ENCODE data around the gene CARD19.

Gene CARD19

GRCh38 chr9:93087971-93088655 lies 7.9 kb upstream of the CARD19 start:
- CTCF ChIA-PET = interaction anchor here (0.7 kb wide), 1 partner anchor 13 kb away, joined by 5 read pairs; no protein-coding TSS in a partner anchor

GRCh38 chr9:93088656-93089015 lies 7.4 kb upstream of the CARD19 start:
- CTCF ChIA-PET = interaction anchor here (0.7 kb wide), 1 partner anchor 14 kb away, joined by 5 read pairs; no protein-coding TSS in a partner anchor
- H3K9me3 ChIP-seq (ENCODE audit: control insufficient read depth, insufficient read depth, low read depth, low read length) = no peaks in the 10 kb centered on the region
- no peaks in the 10 kb centered on the region for H3K36me3 ChIP-seq (ENCODE audit: control insufficient read depth in 2 of 2, insufficient read depth in 1 of 2, low read length in 2 of 2)
- POLR2A ChIA-PET = interaction anchor here (0.6 kb wide), 1 partner anchor 1479 kb away, joined by 3 read pairs; no protein-coding TSS in a partner anchor
- H3K4me3 ChIP-seq (ENCODE audit: low read depth, low read length) = no peak overlapping the region
- no peak overlapping the region for H3K27ac ChIP-seq (ENCODE audit: extremely low read depth, low read depth, low read length)
- no peak for TF ChIP-seq ZNF560 (tag by site-specific recombination; IDR thresholded peaks at IDR 0.05; ENCODE audit: borderline replicate concordance)
- no peak for TF ChIP-seq ZNF776 (tag by site-specific recombination; IDR thresholded peaks at IDR 0.05; ENCODE audit: borderline replicate concordance)
- no peak for TF ChIP-seq ZBTB21 (tag by site-specific recombination; IDR thresholded peaks at IDR 0.05)
- no peaks in the 10 kb centered on the region for H3K4me1 ChIP-seq (ENCODE audit: control insufficient read depth, insufficient read depth, low read length)

More at GRCh38 chr9:93087971-93088655, 7.9 kb upstream of the CARD19 start:
- POLR2A ChIA-PET = interaction anchor here (0.6 kb wide), 1 partner anchor 1480 kb away, joined by 3 read pairs; no protein-coding TSS in a partner anchor
- TF ChIP-seq ZNF280C (tag by site-specific recombination; IDR thresholded peaks at IDR 0.05) (no peak), ZNF658 (tag by site-specific recombination; IDR thresholded peaks at IDR 0.05) (no peak), ZNF155 (tag by site-specific recombination; IDR thresholded peaks at IDR 0.05) (no peak), ZNF223 (tag by site-specific recombination; IDR thresholded peaks at IDR 0.05) (no peak), ZNF394 (tag by site-specific recombination; IDR thresholded peaks at IDR 0.05; ENCODE audit: borderline replicate concordance) (no peak)
- no peaks in the 10 kb centered on the region for H3K9me3 ChIP-seq (ENCODE audit: control insufficient read depth, insufficient read depth, low read depth, low read length)
- no peak overlapping the region for H3K4me3 ChIP-seq (ENCODE audit: low read depth, low read length)
- no peak overlapping the region for H3K27ac ChIP-seq (ENCODE audit: extremely low read depth, low read depth, low read length)
- no peaks in the 10 kb centered on the region for H3K36me3 ChIP-seq (ENCODE audit: control insufficient read depth in 2 of 2, insufficient read depth in 1 of 2, low read length in 2 of 2)
- no peaks in the 10 kb centered on the region for H3K4me1 ChIP-seq (ENCODE audit: control insufficient read depth, insufficient read depth, low read length)

- no peaks in the 10 kb centered on the region for H3K4me1 ChIP-seq (ENCODE audit: control insufficient read depth, insufficient read depth, low read length)
- ChIA-PET POLR2A (no interaction called here), CTCF (interaction anchor here (0.7 kb wide), 1 partner anchor 14 kb away, joined by 5 read pairs; no protein-coding TSS in a partner anchor)
- H3K9me3 ChIP-seq (ENCODE audit: control insufficient read depth, insufficient read depth, low read depth, low read length) = no peaks in the 10 kb centered on the region
- H3K27ac ChIP-seq (ENCODE audit: extremely low read depth, low read depth, low read length) = no peak overlapping the region
- TF ChIP-seq PATZ1 (tag by site-specific recombination; IDR thresholded peaks at IDR 0.05) (no peak), ZBTB10 (tag by site-specific recombination; IDR thresholded peaks at IDR 0.05) (no peak), ZBTB21 (tag by site-specific recombination; IDR thresholded peaks at IDR 0.05) (no peak), ZSCAN23 (tag by site-specific recombination; IDR thresholded peaks at IDR 0.05) (no peak), ZNF664 (tag by site-specific recombination; IDR thresholded peaks at IDR 0.05) (no peak), TCF7L2 (IDR thresholded peaks at IDR 0.05; ENCODE audit: borderline replicate concordance, low read depth, low read length) (no peak), ZNF510 (tag by site-specific recombination; IDR thresholded peaks at IDR 0.05; ENCODE audit: insufficient replicate concordance) (no peak), ATF2 (tag by site-specific recombination; IDR thresholded peaks at IDR 0.05; ENCODE audit: low read depth) (no peak), ZNF555 (tag by site-specific recombination; conservative IDR thresholded peaks at IDR 0.05) (no peak), BCL11A (tag by site-specific recombination; IDR thresholded peaks at IDR 0.05; ENCODE audit: low read depth) (no peak)
- H3K36me3 ChIP-seq (ENCODE audit: control insufficient read depth in 2 of 2, insufficient read depth in 1 of 2, low read length in 2 of 2) = no peaks in the 10 kb centered on the region
- no peak overlapping the region for H3K4me3 ChIP-seq (ENCODE audit: low read depth, low read length)
These were observed 7.0 kb upstream of the CARD19 start for GRCh38 chr9:93089024-93089423.

Data from HEK293 (cell line).